Spleen (tissue), 7 donors: Measurements from ENCODE around the gene NFE2L2.

Experiments
- POLR2A ChIP-seq, 3 donors: fragments of 450-650 bp; IDR thresholded peaks; one replicate each; pipeline ENCODE4 v1.5.1; 2017; ENCODE audit warnings: antibody characterized with exemption in 3 of 3, mild to moderate bottlenecking in 1 of 3
- POLR2AphosphoS5 ChIP-seq, 3 donors: sonication (generic); formaldehyde crosslinking; IDR thresholded peaks; one replicate each; pipeline ENCODE4 v1.5.1; 2017; ENCODE audit warnings: antibody characterized with exemption in 3 of 3
- TF ChIP-seq, protein P1 (sequence below), 11 experiments: fragments of 200-600 bp in 7 of 11; fragments of 450-650 bp in 4 of 11; sonication (generic) in 4 of 11; IDR thresholded peaks in 8 of 11; conservative IDR thresholded peaks in 3 of 11; 1 replicate in 7 of 11; 2 replicates in 4 of 11; pipeline versions ENCODE4 v1.4.0 to v1.8.0; 2016 to 2021; ENCODE audit warnings: antibody characterized with exemption in 11 of 11, inconsistent platforms in 4 of 11, mild to moderate bottlenecking in 1 of 11
- donor health status: DM: no; HTN: no; CAD: no; lungs with moderate emphysema.
- donor health status: DM: no; HTN: no; CAD: no.
- donor health status: DM: no; HTN: no; CAD: no.

- TF ChIP-seq POLR2AphosphoS5 (IDR thresholded peaks at IDR 0.05) (no peak), POLR2A (IDR thresholded peaks at IDR 0.05) (no peak)
- TF ChIP-seq, protein P1, sequence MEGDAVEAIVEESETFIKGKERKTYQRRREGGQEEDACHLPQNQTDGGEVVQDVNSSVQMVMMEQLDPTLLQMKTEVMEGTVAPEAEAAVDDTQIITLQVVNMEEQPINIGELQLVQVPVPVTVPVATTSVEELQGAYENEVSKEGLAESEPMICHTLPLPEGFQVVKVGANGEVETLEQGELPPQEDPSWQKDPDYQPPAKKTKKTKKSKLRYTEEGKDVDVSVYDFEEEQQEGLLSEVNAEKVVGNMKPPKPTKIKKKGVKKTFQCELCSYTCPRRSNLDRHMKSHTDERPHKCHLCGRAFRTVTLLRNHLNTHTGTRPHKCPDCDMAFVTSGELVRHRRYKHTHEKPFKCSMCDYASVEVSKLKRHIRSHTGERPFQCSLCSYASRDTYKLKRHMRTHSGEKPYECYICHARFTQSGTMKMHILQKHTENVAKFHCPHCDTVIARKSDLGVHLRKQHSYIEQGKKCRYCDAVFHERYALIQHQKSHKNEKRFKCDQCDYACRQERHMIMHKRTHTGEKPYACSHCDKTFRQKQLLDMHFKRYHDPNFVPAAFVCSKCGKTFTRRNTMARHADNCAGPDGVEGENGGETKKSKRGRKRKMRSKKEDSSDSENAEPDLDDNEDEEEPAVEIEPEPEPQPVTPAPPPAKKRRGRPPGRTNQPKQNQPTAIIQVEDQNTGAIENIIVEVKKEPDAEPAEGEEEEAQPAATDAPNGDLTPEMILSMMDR (IDR thresholded peaks at IDR 0.05 in 8 of 11, conservative IDR thresholded peaks at IDR 0.05 in 3 of 11) = no peak
Measured at GRCh38 chr2:177184606-177185005, 79.9 kb downstream of the NFE2L2 start.
